ENCODE measurements around the gene SLC25A26. TPM values are rescaled to one million over a fixed set of nuclear protein-coding genes. Genes with fewer than 3 reads are reported as not detected.

The SLC25A26 gene
- total RNA-seq, 1 donor from 2014 or later: 19.2 TPM

DNA sequence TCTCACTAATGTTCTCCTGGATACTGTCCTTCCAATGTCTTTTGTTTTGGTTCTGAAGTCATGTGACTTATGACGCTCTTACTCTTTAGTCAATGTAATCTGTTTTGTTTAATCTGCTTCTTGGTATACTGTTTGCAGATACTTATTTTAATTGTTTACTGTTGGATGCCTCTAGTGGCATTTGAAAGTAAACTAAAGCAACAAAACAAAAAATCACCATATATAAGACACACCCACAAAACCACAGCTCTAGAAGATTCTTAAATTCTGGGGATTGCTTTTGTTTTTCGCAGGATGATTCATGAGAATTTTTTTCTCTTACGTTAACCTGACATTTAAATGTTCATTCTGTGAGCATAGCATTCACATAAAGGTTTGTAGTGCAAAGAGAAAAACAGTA lies 16.8 kb downstream of the SLC25A26 start:
- Mint-ChIP-seq H3K4me1 (no peaks in the 10 kb centered on the region), H3K27ac (no peak overlapping the region), H3K4me3 (no peak overlapping the region), H3K9me3 (peaks cover 21% of the 10 kb centered on the region), H3K36me3 (peaks cover 34% of the 10 kb centered on the region), H3K27me3 (ENCODE audit: low read depth) (no peaks in the 10 kb centered on the region)
- no peak for DNase-seq (ENCODE audit: low spot score in 2 of 2, unreplicated experiment in 2 of 2)
- TF ChIP-seq, protein P1, sequence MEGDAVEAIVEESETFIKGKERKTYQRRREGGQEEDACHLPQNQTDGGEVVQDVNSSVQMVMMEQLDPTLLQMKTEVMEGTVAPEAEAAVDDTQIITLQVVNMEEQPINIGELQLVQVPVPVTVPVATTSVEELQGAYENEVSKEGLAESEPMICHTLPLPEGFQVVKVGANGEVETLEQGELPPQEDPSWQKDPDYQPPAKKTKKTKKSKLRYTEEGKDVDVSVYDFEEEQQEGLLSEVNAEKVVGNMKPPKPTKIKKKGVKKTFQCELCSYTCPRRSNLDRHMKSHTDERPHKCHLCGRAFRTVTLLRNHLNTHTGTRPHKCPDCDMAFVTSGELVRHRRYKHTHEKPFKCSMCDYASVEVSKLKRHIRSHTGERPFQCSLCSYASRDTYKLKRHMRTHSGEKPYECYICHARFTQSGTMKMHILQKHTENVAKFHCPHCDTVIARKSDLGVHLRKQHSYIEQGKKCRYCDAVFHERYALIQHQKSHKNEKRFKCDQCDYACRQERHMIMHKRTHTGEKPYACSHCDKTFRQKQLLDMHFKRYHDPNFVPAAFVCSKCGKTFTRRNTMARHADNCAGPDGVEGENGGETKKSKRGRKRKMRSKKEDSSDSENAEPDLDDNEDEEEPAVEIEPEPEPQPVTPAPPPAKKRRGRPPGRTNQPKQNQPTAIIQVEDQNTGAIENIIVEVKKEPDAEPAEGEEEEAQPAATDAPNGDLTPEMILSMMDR (IDR thresholded peaks at IDR 0.05; ENCODE audit: unreplicated experiment): no peak

DNA sequence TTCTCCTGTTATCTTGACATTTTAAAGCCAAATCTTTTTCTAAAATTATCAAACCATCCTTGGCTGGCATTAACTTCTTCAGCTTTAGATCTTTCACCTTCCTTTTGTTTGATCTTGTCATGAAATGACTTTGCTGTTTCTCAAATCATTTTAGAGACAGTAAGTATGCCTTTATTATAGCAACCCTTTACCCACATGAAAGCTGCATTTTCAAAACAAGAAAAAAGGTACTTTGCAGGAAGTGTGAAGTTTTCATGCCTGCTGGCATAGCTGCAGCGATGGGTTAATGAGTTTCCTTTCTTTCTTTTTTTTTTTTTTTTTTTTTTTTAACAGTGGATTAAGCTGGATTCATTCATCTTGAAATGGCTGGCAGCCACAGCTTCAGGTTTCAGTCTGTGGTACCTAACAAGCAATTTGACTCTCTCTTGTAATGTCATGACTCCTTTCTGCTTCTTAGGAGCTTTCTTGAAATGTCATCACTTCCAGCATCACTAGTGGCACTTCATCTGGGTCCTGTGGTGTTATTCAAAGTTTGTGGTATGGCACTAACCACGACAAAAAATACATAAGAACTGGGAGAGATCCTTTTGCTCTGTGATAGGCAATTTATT lies 18.8 kb downstream of the SLC25A26 start:
- TF ChIP-seq, protein P1 (IDR thresholded peaks at IDR 0.05; ENCODE audit: unreplicated experiment): no peak
- Mint-ChIP-seq H3K27ac (no peak overlapping the region), H3K27me3 (ENCODE audit: low read depth) (no peaks in the 10 kb centered on the region), H3K36me3 (peaks cover 50% of the 10 kb centered on the region), H3K9me3 (peaks cover 37% of the 10 kb centered on the region), H3K4me3 (no peak overlapping the region), H3K4me1 (no peaks in the 10 kb centered on the region)
- no peak for DNase-seq (ENCODE audit: low spot score in 2 of 2, unreplicated experiment in 2 of 2)

DNA sequence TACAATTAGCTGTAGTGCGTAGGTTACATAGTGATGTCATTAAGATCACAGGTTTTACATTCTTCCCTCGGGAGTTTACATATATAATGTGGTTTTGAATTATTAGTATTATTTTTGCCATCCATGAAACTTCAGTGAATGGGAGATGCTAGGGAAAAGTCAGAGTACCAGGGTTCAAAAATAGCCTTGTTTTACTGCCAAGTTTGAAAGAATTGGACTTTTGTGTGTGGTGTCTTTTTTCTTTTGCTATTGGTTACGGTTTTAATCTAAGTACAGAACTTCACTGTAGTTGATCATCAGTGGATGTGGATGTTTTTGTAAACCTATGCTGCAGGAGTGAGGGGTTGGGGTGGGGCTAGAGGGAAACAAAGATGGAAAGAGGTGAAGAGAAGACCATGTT lies 20.7 kb downstream of the SLC25A26 start:
- TF ChIP-seq, protein P1 (IDR thresholded peaks at IDR 0.05; ENCODE audit: unreplicated experiment): no peak
- DNase-seq (ENCODE audit: low spot score in 2 of 2, unreplicated experiment in 2 of 2): no peak
- Mint-ChIP-seq H3K4me1 (no peaks in the 10 kb centered on the region), H3K27ac (no peak overlapping the region), H3K4me3 (no peak overlapping the region), H3K9me3 (peaks cover 37% of the 10 kb centered on the region), H3K27me3 (ENCODE audit: low read depth) (no peaks in the 10 kb centered on the region), H3K36me3 (peaks cover 53% of the 10 kb centered on the region)

DNA sequence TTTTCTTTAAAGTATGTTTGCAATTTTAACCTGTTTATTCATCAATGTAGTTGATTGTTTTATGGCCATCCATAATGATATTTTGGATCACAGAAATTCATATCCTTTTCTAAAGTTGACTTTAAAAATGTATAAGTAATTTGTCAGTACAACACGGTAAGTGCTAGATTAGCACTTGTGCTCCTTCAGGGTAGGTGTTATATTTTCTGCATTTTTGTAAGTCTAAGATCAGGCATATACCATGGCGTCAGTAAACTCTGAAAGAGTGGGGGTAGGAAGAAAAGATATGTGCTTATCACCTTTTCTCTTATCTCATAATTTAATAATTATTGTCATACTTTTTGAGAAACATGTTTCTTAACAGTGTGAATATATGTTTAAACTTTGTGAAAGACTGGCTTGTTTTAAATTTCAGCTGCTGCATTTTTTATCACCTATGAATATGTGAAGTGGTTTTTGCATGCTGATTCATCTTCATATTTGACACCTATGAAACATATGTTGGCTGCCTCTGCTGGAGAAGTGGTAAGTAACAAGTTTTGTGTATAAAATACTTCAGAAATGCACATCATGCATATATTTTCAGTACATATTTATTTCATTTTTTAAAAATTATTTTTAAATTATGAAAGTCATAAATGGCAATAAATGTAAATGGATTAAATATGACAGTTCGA lies 22.1 kb downstream of the SLC25A26 start:
- Mint-ChIP-seq H3K4me3 (no peak overlapping the region), H3K27me3 (ENCODE audit: low read depth) (no peaks in the 10 kb centered on the region), H3K27ac (no peak overlapping the region), H3K36me3 (peaks cover 48% of the 10 kb centered on the region), H3K9me3 (peaks cover 37% of the 10 kb centered on the region), H3K4me1 (no peaks in the 10 kb centered on the region)
- TF ChIP-seq, protein P1 (IDR thresholded peaks at IDR 0.05; ENCODE audit: unreplicated experiment): no peak
- DNase-seq (ENCODE audit: low spot score in 2 of 2, unreplicated experiment in 2 of 2): no peak

DNA sequence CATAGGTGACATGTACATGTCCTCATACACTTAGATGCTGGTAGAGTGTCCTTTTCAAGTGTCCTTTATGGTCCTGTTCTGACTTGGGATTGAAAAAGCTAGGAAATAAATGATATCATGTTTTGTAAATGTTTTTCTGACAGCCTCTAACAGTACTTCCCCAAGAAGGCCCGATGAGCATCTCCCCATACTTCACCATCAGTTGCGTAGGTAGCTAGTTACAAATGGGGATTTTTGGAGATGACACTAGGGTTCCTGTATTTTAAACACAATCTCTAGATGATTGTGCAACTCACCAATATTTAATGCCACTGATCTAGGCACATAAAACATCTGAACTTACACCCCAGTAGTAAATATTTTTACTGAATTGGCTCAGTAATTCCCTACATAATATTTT lies 27.8 kb downstream of the SLC25A26 start:
- Mint-ChIP-seq H3K4me1 (no peaks in the 10 kb centered on the region), H3K36me3 (peaks cover 9% of the 10 kb centered on the region), H3K27ac (no peak overlapping the region), H3K4me3 (no peak overlapping the region), H3K27me3 (ENCODE audit: low read depth) (no peaks in the 10 kb centered on the region), H3K9me3 (peaks cover 7% of the 10 kb centered on the region)
- DNase-seq (ENCODE audit: low spot score in 2 of 2, unreplicated experiment in 2 of 2): no peak
- TF ChIP-seq, protein P1 (IDR thresholded peaks at IDR 0.05; ENCODE audit: unreplicated experiment): no peak
